Mesenchymal stem cell (in vitro differentiated cells and primary cell): ENCODE data around the gene SLX4.

Experiments used
- DNase-seq: peaks from one replicate; pipeline ENCODE4 v3.0.0-alpha.2; 2013
- H2AFZ ChIP-seq: one replicate; pipeline ENCODE4 v1.6.1; 2013; ENCODE audit warnings: low read depth, mild to moderate bottlenecking, control low read depth, inconsistent platforms, low read length, moderate library complexity
- H2AK5ac ChIP-seq: 2 replicates; pipeline ENCODE4 v1.6.1; 2013; ENCODE audit warnings: low read length, moderate library complexity, mild to moderate bottlenecking, inconsistent platforms; ENCODE audit not compliant: severe bottlenecking
- H2BK120ac ChIP-seq: one replicate; pipeline ENCODE4 v1.6.1; 2013; ENCODE audit warnings: low read depth, mild to moderate bottlenecking, inconsistent platforms, low read length, moderate library complexity
- H2BK12ac ChIP-seq, 2 experiments: one replicate each; pipeline ENCODE4 v1.6.1; 2013; ENCODE audit warnings: inconsistent platforms in 2 of 2, low read length in 2 of 2, mild to moderate bottlenecking in 2 of 2, moderate library complexity in 2 of 2, control low read depth in 1 of 2
- H2BK15ac ChIP-seq: one replicate; pipeline ENCODE4 v1.6.1; 2013; ENCODE audit warnings: mild to moderate bottlenecking, low read depth, inconsistent platforms; ENCODE audit not compliant: poor library complexity, severe bottlenecking
- H2BK5ac ChIP-seq: 2 replicates; pipeline ENCODE4 v1.6.1; 2013; ENCODE audit warnings: low read depth, mild to moderate bottlenecking, low read length, control low read depth, inconsistent platforms; ENCODE audit not compliant: poor library complexity, severe bottlenecking
- H3K14ac ChIP-seq, 2 experiments: one replicate each; pipeline ENCODE4 v1.6.1; 2013; ENCODE audit warnings: inconsistent platforms in 2 of 2, low read length in 2 of 2, control low read depth in 1 of 2, mild to moderate bottlenecking in 1 of 2, moderate library complexity in 1 of 2
- H3K18ac ChIP-seq, 2 experiments: one replicate each; pipeline ENCODE4 v1.6.1; 2013; ENCODE audit warnings: inconsistent platforms in 2 of 2, low read length in 2 of 2, control low read depth in 1 of 2, low read depth in 1 of 2, mild to moderate bottlenecking in 1 of 2
- H3K23ac ChIP-seq, 2 experiments: one replicate each; pipeline ENCODE4 v1.6.1; 2013; ENCODE audit warnings: inconsistent platforms in 2 of 2, low read length in 2 of 2, mild to moderate bottlenecking in 2 of 2, moderate library complexity in 2 of 2, control low read depth in 1 of 2
- H3K27ac ChIP-seq: 2 replicates; pipeline ENCODE4 v1.5.1; 2013; ENCODE audit warnings: mild to moderate bottlenecking, moderate library complexity, low read length, control low read depth, inconsistent platforms; ENCODE audit not compliant: poor library complexity, severe bottlenecking
- H3K27me3 ChIP-seq, 2 experiments: 2 replicates each; pipeline versions ENCODE4 v1.6.1 to v1.7.0; 2013; ENCODE audit warnings: low read length in 2 of 2, mild to moderate bottlenecking in 2 of 2, moderate library complexity in 2 of 2, control low read depth in 1 of 2, inconsistent platforms in 1 of 2; ENCODE audit not compliant: control insufficient read depth in 1 of 2, insufficient read depth in 1 of 2
- H3K36me3 ChIP-seq, 2 experiments: 2 replicates each; pipeline versions ENCODE4 v1.6.1 to v1.7.0; 2013; ENCODE audit warnings: low read length in 2 of 2, control low read depth in 1 of 2, inconsistent platforms in 1 of 2, low read depth in 1 of 2, mild to moderate bottlenecking in 1 of 2; ENCODE audit not compliant: insufficient read depth in 2 of 2, control insufficient read depth in 1 of 2
- H3K4ac ChIP-seq, 2 experiments: one replicate each; pipeline ENCODE4 v1.6.1; 2013; ENCODE audit warnings: inconsistent platforms in 2 of 2, low read length in 2 of 2, mild to moderate bottlenecking in 2 of 2, moderate library complexity in 2 of 2, control low read depth in 1 of 2, low read depth in 1 of 2
- H3K4me1 ChIP-seq: 2 replicates; pipeline ENCODE4 v1.6.1; 2013; ENCODE audit warnings: low read depth, low read length, control low read depth; ENCODE audit not compliant: control insufficient read depth, insufficient read depth
- H3K4me2 ChIP-seq: 2 replicates; pipeline ENCODE4 v1.6.1; 2013; ENCODE audit warnings: low read length, mild to moderate bottlenecking, inconsistent platforms; ENCODE audit not compliant: poor library complexity, severe bottlenecking
- H3K4me3 ChIP-seq, 2 experiments: 2 replicates each; pipeline versions ENCODE4 v1.5.1 to v1.7.0; 2013; ENCODE audit warnings: low read length in 2 of 2, mild to moderate bottlenecking in 2 of 2, control low read depth in 1 of 2, low read depth in 1 of 2; ENCODE audit not compliant: insufficient read depth in 1 of 2
- H3K79me1 ChIP-seq: replicated peaks from 2 replicates; pipeline ENCODE4 v1.6.1; 2013; ENCODE audit warnings: mild to moderate bottlenecking, control low read depth, low read length, inconsistent platforms; ENCODE audit not compliant: poor library complexity, severe bottlenecking
- H3K9ac ChIP-seq: 2 replicates; pipeline ENCODE4 v1.7.0; 2013; ENCODE audit warnings: mild to moderate bottlenecking, low read length, moderate library complexity
- H3K9me3 ChIP-seq: 2 replicates; pipeline ENCODE4 v1.7.0; 2013; ENCODE audit warnings: mild to moderate bottlenecking, low read length; ENCODE audit not compliant: control insufficient read depth
- H4K8ac ChIP-seq: one replicate; pipeline ENCODE4 v1.6.1; 2013; ENCODE audit warnings: inconsistent platforms, mild to moderate bottlenecking, low read length, moderate library complexity
- H4K91ac ChIP-seq: one replicate; pipeline ENCODE4 v1.6.1; 2013; ENCODE audit warnings: mild to moderate bottlenecking, low read length, inconsistent platforms
- WGBS: methylation state at CpG from one replicate; pipeline ENCODE4 v1.1.7; 2013; ENCODE audit warnings: mixed read lengths; 5-methylcytosine and 5-hydroxymethylcytosine counted together

The SLX4 gene

GRCh38 chr16:3599922-3600321, 11.5 kb downstream of the SLX4 start:
- Histone ChIP-seq H2BK12ac (no peak overlapping the region), H4K91ac (no peak overlapping the region), H4K8ac (no peak overlapping the region), H3K36me3 (peaks cover 51 to 76% of the 10 kb centered on the region in 2 experiments), H3K18ac (no peak overlapping the region), H2AK5ac (no peak overlapping the region), H2BK120ac (no peak overlapping the region), H3K27me3 (no peaks in the 10 kb centered on the region), H3K4me2 (no peak overlapping the region), H3K27ac (no peak overlapping the region), H3K23ac (no peak overlapping the region), H3K9me3 (peaks cover 14% of the 10 kb centered on the region), H3K4me3 (no peak overlapping the region), H3K79me1 (peaks cover 3% of the 10 kb centered on the region), H3K4ac (no peak overlapping the region), H3K9ac (no peak overlapping the region), H2BK15ac (no peak overlapping the region), H3K14ac (no peak overlapping the region), H2AFZ (no peak overlapping the region), H2BK5ac (no peak overlapping the region), H3K4me1 (no peaks in the 10 kb centered on the region)
- no peak for DNase-seq
- WGBS, result 98% methylated on average over 4 of the region's 4 CpGs

- Histone ChIP-seq H3K4ac (no peak overlapping the region), H3K9ac (no peak overlapping the region), H3K4me1 (no peaks in the 10 kb centered on the region), H3K27ac (no peak overlapping the region), H3K18ac (no peak overlapping the region), H3K4me3 (no peak overlapping the region), H2BK12ac (no peak overlapping the region), H3K14ac (no peak overlapping the region), H3K23ac (no peak overlapping the region), H2BK120ac (no peak overlapping the region), H2AK5ac (no peak overlapping the region), H3K27me3 (no peaks in the 10 kb centered on the region), H2BK5ac (no peak overlapping the region), H4K91ac (no peak overlapping the region), H3K79me1 (peaks cover 3% of the 10 kb centered on the region), H3K36me3 (peaks cover 52 to 84% of the 10 kb centered on the region in 2 experiments), H2AFZ (no peak overlapping the region), H3K4me2 (no peak overlapping the region), H2BK15ac (no peak overlapping the region), H3K9me3 (peaks cover 14% of the 10 kb centered on the region), H4K8ac (no peak overlapping the region)
- WGBS, result 98% methylated on average over 7 of the region's 8 CpGs
- DNase-seq, result no peak
Observed at GRCh38 chr16:3599121-3599520, 12.3 kb downstream of the SLX4 start.

- Histone ChIP-seq H3K9me3 (peaks cover 14% of the 10 kb centered on the region), H3K79me1 (peaks cover 3% of the 10 kb centered on the region), H2AFZ (no peak overlapping the region), H3K9ac (no peak overlapping the region), H3K4me3 (no peak overlapping the region), H3K4ac (no peak overlapping the region), H2BK15ac (no peak overlapping the region), H3K18ac (no peak overlapping the region), H3K27me3 (no peaks in the 10 kb centered on the region), H3K27ac (no peak overlapping the region), H3K36me3 (peaks cover 47 to 80% of the 10 kb centered on the region in 2 experiments), H3K14ac (no peak overlapping the region), H2BK12ac (no peak overlapping the region), H2BK120ac (no peak overlapping the region), H3K23ac (no peak overlapping the region), H4K8ac (no peak overlapping the region), H3K4me2 (no peak overlapping the region), H2AK5ac (no peak overlapping the region), H2BK5ac (no peak overlapping the region), H3K4me1 (no peaks in the 10 kb centered on the region), H4K91ac (no peak overlapping the region)
- WGBS, result 97% methylated on average over 12 of the region's 12 CpGs
- no peak for DNase-seq
Observed at GRCh38 chr16:3598236-3598635, 13.2 kb downstream of the SLX4 start.

GRCh38 chr16:3597676-3598075, 13.7 kb downstream of the SLX4 start:
- no peak overlapping the region for H3K23ac ChIP-seq
- no peak for DNase-seq
- H2AK5ac ChIP-seq, result no peak overlapping the region

More at GRCh38 chr16:3597676-3598075, 13.7 kb downstream of the SLX4 start:
- H3K14ac ChIP-seq, result no peak overlapping the region
- no peak overlapping the region for H3K4me2 ChIP-seq
- no peaks in the 10 kb centered on the region for H3K4me1 ChIP-seq
- H3K27ac ChIP-seq, result no peak overlapping the region
- 97% methylated on average over 17 of the region's 17 CpGs for WGBS
- H2BK12ac ChIP-seq, result no peak overlapping the region
- no peak overlapping the region for H3K9ac ChIP-seq
- H2BK15ac ChIP-seq, result no peak overlapping the region
- no peak overlapping the region for H4K91ac ChIP-seq
- no peaks in the 10 kb centered on the region for H3K27me3 ChIP-seq
- H4K8ac ChIP-seq, result no peak overlapping the region
- H2AFZ ChIP-seq, result no peak overlapping the region
- H3K4ac ChIP-seq, result no peak overlapping the region
- no peak overlapping the region for H2BK120ac ChIP-seq
- no peak overlapping the region for H3K4me3 ChIP-seq
- peaks cover 42 to 75% of the 10 kb centered on the region in 2 experiments for H3K36me3 ChIP-seq
- H3K79me1 ChIP-seq, result peaks cover 3% of the 10 kb centered on the region
- H2BK5ac ChIP-seq, result no peak overlapping the region
- H3K9me3 ChIP-seq, result peaks cover 14% of the 10 kb centered on the region
- no peak overlapping the region for H3K18ac ChIP-seq
